Activated naive CD4-positive, alpha-beta T cell treated with anti-CD3 and anti-CD28 coated beads, Interleukin-2, amount 50 U/mL, for 72 hours (primary cell): ENCODE data around the gene TCP11. TPM values are rescaled to one million over a fixed set of nuclear protein-coding genes. Genes with fewer than 3 reads are reported as not detected.

Experiments used
- ATAC-seq, 2 donors: fragments of 150-1000 bp; cut with Tn5 transposase; 2 replicates each; pipeline ENCODE4 v1.10.0; 2021; ENCODE audit warnings: mild to moderate bottlenecking in 2 of 2, moderate library complexity in 2 of 2
- DNase-seq, 2 donors: peaks; one replicate each; pipeline ENCODE4 v3.0.0; 2021 to 2022; ENCODE audit warnings: low spot score in 2 of 2
- H3K27ac Mint-ChIP-seq, 2 donors: one replicate each; pipeline ENCODE4 v1.8.0; 2022; ENCODE audit warnings: mild to moderate bottlenecking in 2 of 2, mixed read lengths in 2 of 2
- H3K36me3 Mint-ChIP-seq, 2 donors: one replicate each; pipeline ENCODE4 v1.8.0; 2022; ENCODE audit warnings: mixed read lengths in 2 of 2
- H3K9me3 Mint-ChIP-seq, 2 donors: one replicate each; pipeline ENCODE4 v1.8.0; 2022; ENCODE audit warnings: mixed read lengths in 2 of 2
- total RNA-seq, 2 donors: library from RNA; stranded (reverse); gene quantifications; one replicate each; pipeline ENCODE4 v1.2.3, GENCODE V29; 2022

The TCP11 gene
- total RNA-seq, 2 donors from 2014 or later, result not detected

- Mint-ChIP-seq H3K36me3 (no peaks in the 10 kb centered on the region), H3K27ac (no peak overlapping the region), H3K9me3 (no peaks in the 10 kb centered on the region)
- no peak for ATAC-seq
- DNase-seq, result no peak
Measured at GRCh38 chr6:35160642-35161041, 19.5 kb upstream of the TCP11 start.

- H3K9me3 Mint-ChIP-seq, result no peaks in the 10 kb centered on the region
- H3K27ac Mint-ChIP-seq, result no peak overlapping the region
- no peak for DNase-seq
- no peaks in the 10 kb centered on the region for H3K36me3 Mint-ChIP-seq
- ATAC-seq, result no peak
Measured at GRCh38 chr6:35158520-35158919, 17.4 kb upstream of the TCP11 start.

- DNase-seq (no peak), ATAC-seq (no peak)
- H3K9me3 Mint-ChIP-seq, result no peaks in the 10 kb centered on the region
- H3K36me3 Mint-ChIP-seq, result no peaks in the 10 kb centered on the region
- H3K27ac Mint-ChIP-seq, result no peak overlapping the region
Measured at GRCh38 chr6:35154947-35155346, 13.8 kb upstream of the TCP11 start.

- Mint-ChIP-seq H3K9me3 (no peaks in the 10 kb centered on the region), H3K27ac (no peak overlapping the region), H3K36me3 (no peaks in the 10 kb centered on the region)
- DNase-seq (no peak), ATAC-seq (no peak)
Measured at GRCh38 chr6:35154262-35154661, 13.1 kb upstream of the TCP11 start.

- ATAC-seq (no peak), DNase-seq (no peak)
- H3K36me3 Mint-ChIP-seq, result no peaks in the 10 kb centered on the region
- H3K9me3 Mint-ChIP-seq, result no peaks in the 10 kb centered on the region
- no peak overlapping the region for H3K27ac Mint-ChIP-seq
Measured at GRCh38 chr6:35152067-35152707, 11.0 kb upstream of the TCP11 start.

- no peak overlapping the region for H3K27ac Mint-ChIP-seq
- H3K36me3 Mint-ChIP-seq, result no peaks in the 10 kb centered on the region
- DNase-seq (no peak), ATAC-seq (no peak)
- H3K9me3 Mint-ChIP-seq, result no peaks in the 10 kb centered on the region
Measured at GRCh38 chr6:35151466-35151865, 10.3 kb upstream of the TCP11 start.

GRCh38 chr6:35149891-35150566, 8.9 kb upstream of the TCP11 start:
- no peaks in the 10 kb centered on the region for H3K9me3 Mint-ChIP-seq

GRCh38 chr6:35148167-35148741, 7.1 kb upstream of the TCP11 start:
- ATAC-seq (peak; percentile 96 to 98), DNase-seq (peak in 1 of 2 donors; percentile 48)
- Mint-ChIP-seq H3K9me3 (no peaks in the 10 kb centered on the region), H3K36me3 (no peaks in the 10 kb centered on the region), H3K27ac (peak overlapping the region in 1 of 2 donors; percentile 5)

More at GRCh38 chr6:35149891-35150566, 8.9 kb upstream of the TCP11 start:
- no peak for DNase-seq
- no peak for ATAC-seq
- Mint-ChIP-seq H3K27ac (peak overlapping the region in 1 of 2 donors; percentile 28), H3K36me3 (no peaks in the 10 kb centered on the region)

GRCh38 chr6:35147486-35147885, 6.3 kb upstream of the TCP11 start:
- H3K27ac Mint-ChIP-seq, result no peak overlapping the region
- no peak for DNase-seq
- no peaks in the 10 kb centered on the region for H3K36me3 Mint-ChIP-seq
- no peaks in the 10 kb centered on the region for H3K9me3 Mint-ChIP-seq
- no peak for ATAC-seq

GRCh38 chr6:35147026-35147425, 5.9 kb upstream of the TCP11 start:
- Mint-ChIP-seq H3K36me3 (no peaks in the 10 kb centered on the region), H3K9me3 (no peaks in the 10 kb centered on the region), H3K27ac (no peak overlapping the region)
- no peak for ATAC-seq
- no peak for DNase-seq

- DNase-seq, result peak in 1 of 2 donors; percentile 31
- ATAC-seq, result peak in 1 of 2 donors; percentile 36
- Mint-ChIP-seq H3K9me3 (no peaks in the 10 kb centered on the region), H3K27ac (no peak overlapping the region), H3K36me3 (no peaks in the 10 kb centered on the region)
Measured at GRCh38 chr6:35146453-35146852, 5.3 kb upstream of the TCP11 start.

- Mint-ChIP-seq H3K27ac (no peak overlapping the region), H3K36me3 (no peaks in the 10 kb centered on the region), H3K9me3 (no peaks in the 10 kb centered on the region)
- ATAC-seq, result no peak
- no peak for DNase-seq
Measured at GRCh38 chr6:35145757-35146156, 4.6 kb upstream of the TCP11 start.

- DNase-seq (no peak), ATAC-seq (no peak)
- Mint-ChIP-seq H3K36me3 (no peaks in the 10 kb centered on the region), H3K27ac (no peak overlapping the region), H3K9me3 (no peaks in the 10 kb centered on the region)
Measured at GRCh38 chr6:35142588-35143569, 1.7 kb upstream of the TCP11 start.

GRCh38 chr6:35140639-35141006, 516 bp downstream of the TCP11 start:
- H3K36me3 Mint-ChIP-seq, result no peaks in the 10 kb centered on the region

GRCh38 chr6:35139924-35140638, 1.1 kb downstream of the TCP11 start:
- ATAC-seq (peak in 1 of 2 donors; percentile 41), DNase-seq (peak in 1 of 2 donors; percentile 42)
- H3K36me3 Mint-ChIP-seq, result no peaks in the 10 kb centered on the region
- no peak overlapping the region for H3K27ac Mint-ChIP-seq
- no peaks in the 10 kb centered on the region for H3K9me3 Mint-ChIP-seq

More at GRCh38 chr6:35140639-35141006, 516 bp downstream of the TCP11 start:
- H3K9me3 Mint-ChIP-seq, result no peaks in the 10 kb centered on the region
- DNase-seq, result no peak
- ATAC-seq, result no peak
- no peak overlapping the region for H3K27ac Mint-ChIP-seq

GRCh38 chr6:35139470-35139869, 1.7 kb downstream of the TCP11 start:
- Mint-ChIP-seq H3K9me3 (no peaks in the 10 kb centered on the region), H3K27ac (no peak overlapping the region)
- ATAC-seq, result no peak

More at GRCh38 chr6:35139470-35139869, 1.7 kb downstream of the TCP11 start:
- no peak for DNase-seq
- H3K36me3 Mint-ChIP-seq, result no peaks in the 10 kb centered on the region
